NCI-H460 (cell line): ENCODE measurements around the gene RASA3. TPM values are rescaled to one million over a fixed set of nuclear protein-coding genes. Genes with fewer than 3 reads are reported as not detected.

ENCODE experiments used
- DNase-seq: peaks from one replicate; pipeline ENCODE4 v3.0.0-alpha.2; 2016; ENCODE audit warnings: low read depth; ENCODE audit errors: extremely low read depth
- total RNA-seq: library from RNA; depleted of rRNA; stranded (reverse); fragments of >200 nt; shearing (Covaris generic); gene quantifications from 2 replicates; pipeline ENCODE4 v1.2.3, GENCODE V29; 2014

RASA3 gene
- total RNA-seq, 1 experiment from 2014 or later: 14.2 TPM

DNA sequence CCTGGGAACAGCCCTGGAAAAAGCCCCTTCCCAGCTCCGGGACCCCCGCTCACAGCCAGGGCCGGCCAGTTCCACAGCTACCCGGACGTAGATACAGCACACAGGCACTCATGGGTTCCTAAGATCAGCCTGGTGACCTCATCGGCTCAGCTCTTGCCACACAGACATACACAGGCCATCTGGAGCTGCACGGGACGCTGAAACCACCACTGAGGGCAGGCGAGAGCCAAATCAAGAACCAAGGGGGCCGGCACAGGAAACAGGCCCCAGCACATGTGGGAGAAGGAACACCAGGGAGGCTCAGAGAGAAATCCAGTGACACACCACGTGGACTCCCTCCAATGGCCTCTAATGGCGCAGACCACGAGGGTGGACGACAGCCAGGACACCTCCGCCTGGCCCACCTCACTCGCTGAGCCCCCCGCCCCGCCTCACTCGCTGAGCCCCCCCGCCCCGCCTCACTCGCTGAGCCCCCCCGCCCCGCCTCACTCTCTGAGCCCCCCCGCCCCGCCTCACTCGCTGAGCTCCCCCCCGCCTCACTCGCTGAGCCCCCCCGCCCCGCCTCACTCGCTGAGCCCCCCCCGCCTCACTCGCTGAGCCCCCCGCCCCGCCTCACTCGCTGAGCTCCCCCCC, 88.9 kb downstream of the RASA3 start:
- no peak for DNase-seq

DNA sequence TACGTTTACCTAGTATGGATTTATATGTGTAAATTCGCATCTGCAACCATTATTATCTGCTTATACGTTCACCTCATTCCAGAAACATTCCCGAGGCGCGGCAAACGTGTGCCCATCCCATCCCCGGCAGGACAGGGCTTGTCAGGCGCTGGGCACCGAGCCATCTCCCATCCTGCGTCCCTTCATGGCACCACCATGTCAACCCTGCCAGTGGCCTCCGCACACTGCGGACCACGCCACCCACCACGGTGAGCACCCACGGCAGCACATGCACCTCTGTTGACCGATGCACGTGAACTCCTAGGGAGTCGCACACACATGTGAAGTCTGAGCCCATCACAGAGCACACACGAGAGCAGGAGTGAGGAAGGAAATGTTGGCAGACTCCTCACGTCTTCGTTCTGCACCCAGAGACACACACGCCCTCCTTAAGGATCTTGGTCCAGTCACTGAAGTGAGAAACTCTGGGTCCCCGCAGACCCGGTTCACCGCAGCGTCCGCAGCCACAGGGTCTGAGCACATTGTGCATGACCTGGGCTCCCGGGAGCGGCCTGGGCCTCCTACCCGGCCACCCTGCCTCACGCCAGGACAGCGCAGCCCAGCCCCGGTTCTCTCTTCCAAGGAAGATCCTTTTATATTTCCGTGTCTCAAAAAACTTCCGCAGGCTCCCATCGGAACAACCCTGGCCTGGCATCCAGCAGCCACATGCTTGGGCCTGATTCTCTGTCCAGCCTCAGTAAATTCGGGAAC, 90.2 kb downstream of the RASA3 start:
- DNase-seq: no peak

DNA sequence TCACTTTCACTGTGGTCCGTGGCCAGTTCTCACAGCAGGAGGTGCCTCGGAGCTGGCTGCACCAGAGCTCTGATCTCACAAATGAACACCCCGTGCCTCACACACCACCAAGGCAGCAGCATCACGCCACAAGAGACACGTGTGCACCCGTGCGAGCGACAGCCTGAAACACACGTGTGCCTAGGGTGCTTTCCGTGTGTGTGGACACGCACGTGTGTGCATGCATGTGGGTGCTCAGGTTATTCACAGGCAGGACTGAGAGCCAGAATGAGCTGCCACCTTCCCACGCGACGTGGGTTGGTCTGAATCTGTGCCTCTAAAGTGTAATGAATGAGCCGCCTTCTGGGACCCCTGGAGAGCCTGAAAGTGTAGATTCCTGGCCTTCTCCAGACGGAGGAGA, 90.9 kb downstream of the RASA3 start:
- no peak for DNase-seq

DNA sequence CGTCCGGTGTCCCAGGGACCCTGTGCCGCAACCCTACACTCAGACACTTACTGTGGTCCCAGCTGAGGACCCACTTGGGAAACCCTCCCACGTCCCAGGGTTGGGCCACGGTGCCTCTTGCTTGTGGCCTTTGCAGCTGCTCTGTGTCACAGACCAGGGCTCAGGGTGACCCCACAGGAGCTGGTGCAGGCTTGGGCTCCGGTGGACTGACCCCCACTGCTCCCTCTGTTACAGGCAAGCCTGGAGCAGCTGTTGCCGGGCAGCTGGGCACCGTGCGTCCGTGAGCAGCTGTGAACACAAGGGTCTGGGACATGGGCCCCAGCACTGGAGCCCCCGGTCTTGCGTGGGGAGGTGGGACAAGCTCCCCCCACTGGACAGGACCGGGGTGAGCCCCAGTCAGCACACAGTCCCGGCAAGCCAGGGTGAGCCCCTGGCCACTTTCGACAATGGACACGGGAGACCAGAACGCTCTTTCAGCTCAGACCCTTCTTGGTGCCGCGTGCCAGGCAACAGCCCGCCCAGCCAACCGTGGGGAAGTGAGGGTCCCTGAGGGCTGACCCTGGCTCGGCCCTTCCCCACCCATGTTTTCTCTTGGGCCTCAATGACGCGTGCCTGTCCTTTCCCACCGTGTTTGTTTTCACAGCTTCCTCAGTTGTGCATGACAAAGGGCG, 92.8 kb downstream of the RASA3 start:
- DNase-seq: no peak

DNA sequence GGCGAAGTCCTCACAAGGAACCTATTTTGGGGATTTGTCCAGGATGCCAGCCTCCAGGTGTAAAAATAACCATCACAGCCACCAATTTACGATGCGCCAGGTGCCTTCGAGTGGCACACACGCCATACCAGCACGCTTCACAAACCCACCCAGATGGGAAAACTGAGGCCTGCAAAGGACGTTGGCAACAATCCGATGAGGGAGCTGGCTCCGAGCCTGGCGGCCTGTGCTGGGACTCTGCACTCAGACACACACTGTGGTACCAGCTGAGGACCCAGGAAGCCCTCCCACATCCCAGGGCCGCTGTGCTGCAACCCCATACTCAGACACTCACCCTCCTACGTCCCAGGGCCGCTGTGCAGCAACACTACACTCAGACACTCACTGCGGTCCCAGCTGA, 93.5 kb downstream of the RASA3 start:
- DNase-seq: no peak

DNA sequence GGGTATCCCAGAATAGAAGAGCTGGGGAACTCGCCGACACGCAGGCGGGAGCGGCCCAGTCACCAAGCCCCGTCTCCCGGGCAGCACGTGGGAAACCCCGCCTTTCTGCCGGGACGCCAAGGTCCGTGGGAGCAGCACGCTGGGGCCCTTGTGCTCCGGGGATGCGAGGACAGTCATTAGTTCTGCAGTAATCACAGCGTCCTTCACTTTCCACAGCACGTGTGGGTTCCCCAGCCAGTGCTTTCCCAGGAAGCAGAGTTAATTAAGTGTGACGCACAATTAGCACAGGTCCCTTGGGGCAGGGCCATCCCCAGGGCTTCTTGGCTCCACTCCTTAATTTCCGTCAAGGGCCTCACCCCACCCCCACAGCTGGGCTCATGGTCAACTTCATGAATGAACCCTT, 94.2 kb downstream of the RASA3 start:
- DNase-seq: no peak

DNA sequence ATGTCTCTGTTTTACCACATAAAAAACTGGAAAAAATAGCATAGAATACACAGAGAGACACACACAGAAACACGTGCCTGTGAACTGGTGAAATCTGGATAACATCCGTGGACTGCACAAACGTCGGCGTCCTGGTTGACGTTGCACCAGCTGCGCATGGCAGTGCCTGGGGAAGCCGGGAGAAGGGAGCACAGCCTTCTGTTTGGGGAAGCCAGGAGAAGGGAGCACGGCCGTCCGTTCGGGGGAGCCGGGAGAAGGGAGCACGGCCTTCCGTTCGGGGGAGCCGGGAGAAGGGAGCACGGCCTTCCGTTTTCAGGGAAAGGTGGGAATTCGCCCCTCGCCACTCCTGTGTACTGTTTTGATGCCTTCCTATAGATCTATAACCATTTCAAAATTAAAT, 94.7 kb downstream of the RASA3 start:
- DNase-seq: no peak

DNA sequence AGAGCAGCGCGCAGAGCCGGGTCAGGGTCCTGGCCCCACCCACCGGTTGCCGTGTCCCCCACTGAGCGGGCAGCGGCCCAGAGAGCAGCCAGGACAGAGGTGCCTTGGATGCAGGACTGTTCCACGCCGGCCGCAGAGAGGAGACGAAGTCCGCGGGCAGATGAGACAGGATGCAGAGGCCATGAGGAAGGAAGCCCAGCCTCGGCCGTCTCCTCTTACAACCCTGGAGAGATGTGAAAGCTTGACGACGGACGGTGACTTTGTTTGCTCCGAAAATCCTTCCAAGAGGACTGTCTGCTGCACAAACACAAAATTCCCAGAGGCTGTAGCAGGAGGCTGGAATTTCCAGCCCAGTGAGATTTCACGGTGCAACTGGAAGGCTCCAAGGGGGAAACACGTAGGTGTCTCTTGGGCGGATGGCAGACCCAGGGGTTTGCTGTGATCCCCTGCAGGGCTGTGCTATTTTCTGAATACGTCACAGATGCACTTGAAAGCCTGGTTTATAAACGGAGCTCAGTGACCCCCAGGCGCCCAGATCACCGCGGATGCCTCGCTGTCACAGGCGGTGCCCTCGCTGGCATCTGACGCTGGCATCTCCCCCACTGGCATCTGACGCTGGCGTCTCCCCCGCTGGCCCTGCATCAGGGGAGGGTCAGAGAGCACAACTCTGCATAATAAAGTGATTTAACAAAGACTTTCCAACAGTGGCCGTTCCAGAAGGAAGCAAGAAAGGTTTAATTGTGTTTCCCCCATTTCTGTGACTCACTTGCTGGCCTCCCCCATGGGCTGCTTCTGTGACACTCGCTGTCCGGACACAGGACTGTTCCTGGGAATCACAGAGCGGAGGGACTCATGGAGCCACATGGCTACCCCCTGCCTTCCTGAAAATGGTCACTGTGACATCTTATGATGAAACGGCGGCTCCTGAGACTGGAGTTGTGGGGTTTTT, 96.6 kb downstream of the RASA3 start:
- DNase-seq: no peak

DNA sequence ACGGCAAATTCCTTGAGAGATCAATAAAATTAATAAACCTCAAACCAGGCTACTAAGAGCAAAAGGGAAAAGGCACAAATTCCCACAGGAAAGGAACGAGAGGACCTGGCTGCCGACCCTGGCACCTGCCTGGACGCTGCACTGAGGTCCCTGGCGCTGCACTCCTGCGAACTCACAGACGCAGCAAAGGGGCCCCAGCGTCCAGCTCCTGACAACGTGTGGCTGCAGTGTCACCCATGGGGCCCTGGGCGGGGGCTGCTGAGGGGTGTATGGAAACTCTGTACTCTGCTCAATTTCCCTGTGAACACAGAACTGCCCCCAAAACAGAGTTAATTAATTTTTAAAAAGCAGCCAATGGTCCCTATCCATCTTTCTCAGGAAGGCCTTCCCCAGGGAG, 97.2 kb downstream of the RASA3 start:
- DNase-seq: no peak

DNA sequence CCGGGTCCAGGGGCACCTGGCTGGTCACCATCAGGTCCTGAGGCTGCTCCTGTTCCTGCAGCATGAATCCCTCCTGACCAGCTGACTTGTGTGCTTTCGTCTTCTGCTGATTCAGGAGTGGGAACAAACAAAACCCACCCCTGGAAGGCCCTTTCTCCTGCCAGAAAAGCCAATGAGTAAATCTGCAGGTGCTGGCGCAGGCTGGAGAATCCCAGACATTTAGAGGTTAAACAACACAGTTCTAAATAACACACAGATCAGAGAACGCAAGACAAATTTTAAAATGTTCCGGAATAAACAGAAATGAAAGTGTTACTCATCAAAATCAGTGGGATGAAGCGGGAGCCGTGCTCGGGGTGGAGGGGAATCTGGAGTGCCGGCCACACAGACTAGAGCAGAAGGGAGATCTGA, 97.9 kb downstream of the RASA3 start:
- DNase-seq: no peak

DNA sequence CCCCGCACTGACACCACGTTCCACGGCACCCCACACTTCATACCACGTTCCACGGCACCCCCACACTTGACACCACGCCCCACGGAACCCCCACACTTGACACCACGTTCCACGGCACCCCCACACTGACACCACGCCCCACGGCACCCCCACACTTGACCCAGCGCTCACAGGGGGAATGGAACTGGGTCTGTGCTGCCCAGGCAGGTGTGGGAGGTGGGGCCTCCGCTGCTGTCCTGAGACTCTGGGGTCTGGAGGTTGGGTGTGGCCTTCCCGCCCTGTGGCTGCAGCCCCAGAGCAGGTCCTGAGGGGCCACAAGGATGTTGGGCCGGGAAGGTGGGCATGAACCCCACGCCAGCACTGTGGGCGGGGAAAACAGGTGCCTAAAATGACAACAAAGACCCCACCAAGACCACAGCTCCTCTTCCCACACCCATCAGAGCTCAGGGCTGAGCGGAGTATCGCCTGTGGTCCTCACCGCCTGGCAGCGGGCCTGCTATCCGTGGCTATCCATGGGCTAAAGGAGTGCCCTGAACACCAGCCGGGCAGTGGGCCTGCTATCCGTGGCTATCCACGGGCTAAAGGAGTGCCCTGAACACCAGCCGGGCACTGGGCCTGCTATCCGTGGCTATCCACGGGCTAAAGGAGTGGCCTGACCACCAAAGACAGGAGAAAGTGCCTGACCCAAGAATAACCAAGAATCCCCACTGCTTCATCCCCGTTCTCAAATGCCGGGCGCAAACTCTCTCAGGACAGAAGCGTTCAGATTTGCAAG, 98.7 kb downstream of the RASA3 start:
- no peak for DNase-seq

DNA sequence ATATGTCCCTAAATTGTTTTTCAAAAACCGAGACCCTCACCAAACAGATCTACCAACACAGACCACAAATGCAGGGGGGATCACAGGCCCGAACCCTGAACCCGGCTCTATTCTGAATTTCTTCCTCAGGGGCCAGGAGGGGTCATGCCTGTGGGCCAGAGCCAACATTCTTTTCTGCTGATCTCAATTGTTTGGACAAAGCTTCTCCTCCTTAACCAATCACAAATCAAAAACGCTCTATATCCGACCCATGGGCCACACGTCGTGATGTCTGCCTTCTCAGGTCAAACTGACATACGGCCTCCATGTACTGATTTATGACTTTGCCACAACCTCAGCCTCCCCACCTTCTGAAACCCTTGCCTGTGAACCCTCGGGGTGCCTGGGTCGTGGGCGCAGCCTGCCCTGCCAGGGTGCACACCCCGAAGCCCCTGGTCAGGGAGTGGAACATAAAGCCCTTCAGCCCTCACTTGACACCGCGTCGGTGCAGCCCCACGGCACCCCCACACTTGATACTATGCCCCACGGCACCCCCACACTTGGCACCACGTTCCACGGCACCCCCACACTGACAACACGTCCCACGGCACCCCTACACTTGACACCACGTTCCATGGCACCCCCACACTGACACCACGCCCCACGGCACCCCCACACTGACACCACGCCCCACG, 100.2 kb downstream of the RASA3 start:
- DNase-seq: no peak

DNA sequence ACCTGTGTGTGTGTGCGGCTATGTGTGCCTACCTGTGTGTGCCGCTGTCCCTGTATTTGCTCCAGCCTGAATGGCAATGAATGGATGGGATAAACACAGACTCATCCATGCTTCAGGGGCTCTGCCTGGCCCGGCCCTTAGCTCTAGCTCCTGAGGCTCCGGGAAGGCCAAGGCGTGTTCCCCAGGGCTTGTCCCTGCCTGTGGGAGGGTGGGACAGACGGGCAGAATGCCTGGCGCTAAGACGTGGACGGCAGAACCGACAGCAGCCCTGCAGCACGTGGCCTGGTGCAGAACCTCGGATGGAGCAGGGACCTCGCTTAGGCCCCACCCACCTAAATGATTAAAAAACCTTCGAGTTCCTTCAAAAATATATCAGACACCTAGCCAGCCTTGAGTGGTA, 100.8 kb downstream of the RASA3 start:
- DNase-seq: no peak

DNA sequence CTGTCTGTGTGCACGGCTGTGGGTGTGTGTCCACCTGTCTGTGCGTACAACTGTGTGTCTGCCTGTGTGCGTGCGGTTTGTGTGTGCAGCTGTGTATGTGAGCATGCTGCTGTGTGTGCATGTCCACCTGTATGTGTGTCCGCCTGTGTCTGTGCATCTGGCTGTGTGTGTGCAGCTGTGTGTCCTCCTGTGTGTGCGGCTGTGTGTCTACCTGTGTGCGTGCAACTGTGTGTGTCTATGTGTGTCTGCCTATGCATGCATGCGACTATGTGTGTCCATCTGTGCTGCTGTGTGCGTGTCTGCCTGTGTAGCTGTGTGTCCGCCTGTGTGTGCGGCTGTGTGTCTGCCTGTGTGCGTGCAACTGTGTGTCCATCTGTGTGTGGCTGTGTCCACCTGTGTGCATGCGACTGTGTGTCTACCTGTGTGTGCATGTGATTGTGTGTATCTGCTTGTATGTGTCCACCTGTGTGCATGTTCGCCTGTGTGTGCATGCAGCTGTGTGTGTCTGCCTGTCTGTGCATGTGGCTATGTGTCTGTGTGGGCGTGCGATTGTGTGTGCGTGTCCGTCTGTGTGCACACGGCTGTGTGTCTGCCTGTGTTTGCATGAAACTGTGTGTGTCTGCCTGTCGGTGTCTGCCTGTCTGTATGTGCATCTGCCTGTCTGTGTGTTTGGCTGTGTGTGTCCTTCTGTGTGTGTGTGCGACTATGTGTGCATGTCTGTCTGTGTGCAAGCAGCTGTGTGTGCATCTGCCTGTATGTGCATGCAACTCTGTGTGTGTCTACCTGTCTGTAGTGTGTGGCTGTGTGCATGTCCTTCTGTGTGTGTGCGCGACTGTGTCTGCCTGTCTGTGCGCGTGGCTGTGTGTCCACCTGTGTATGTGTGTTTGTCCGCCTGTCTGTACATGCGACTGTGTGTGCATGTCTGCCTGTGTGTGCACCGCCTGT, 101.5 kb downstream of the RASA3 start:
- DNase-seq: no peak

DNA sequence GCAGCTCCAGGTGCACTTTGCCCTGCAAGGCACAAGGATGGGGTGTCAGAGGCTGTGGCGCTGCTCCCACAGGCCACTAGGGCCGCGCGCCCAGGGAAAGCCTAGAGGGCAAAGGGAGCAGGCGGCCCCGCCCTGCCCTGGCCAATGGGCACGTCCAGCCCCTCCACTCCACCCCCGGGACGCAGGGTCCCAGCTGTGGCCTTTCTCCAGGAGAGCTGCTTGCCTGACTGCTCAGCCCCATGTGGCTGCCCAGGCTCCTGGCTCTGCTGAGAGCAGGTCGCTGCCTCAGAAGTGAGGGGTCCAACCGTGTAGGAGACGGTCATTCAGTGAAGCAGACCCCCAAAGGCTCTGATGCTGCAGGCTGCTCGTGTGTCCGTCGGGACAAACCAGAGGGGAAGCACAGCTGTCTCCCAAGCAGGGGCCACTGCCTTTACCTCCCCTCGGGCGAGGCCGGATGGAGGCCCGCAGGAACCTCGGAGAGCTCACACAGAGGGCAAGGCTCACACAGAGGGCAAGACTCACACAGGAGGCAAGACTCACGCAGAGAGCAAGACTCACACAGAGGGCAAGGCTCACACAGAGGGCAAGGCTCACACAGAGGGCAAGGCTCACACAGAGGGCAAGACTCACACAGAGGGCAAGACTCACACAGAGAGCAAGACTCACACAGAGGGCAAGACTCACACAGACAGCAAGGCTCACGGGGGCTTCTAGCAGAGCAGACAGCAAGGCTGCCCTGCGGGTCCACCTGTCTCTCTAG, 102.4 kb downstream of the RASA3 start:
- no peak for DNase-seq

DNA sequence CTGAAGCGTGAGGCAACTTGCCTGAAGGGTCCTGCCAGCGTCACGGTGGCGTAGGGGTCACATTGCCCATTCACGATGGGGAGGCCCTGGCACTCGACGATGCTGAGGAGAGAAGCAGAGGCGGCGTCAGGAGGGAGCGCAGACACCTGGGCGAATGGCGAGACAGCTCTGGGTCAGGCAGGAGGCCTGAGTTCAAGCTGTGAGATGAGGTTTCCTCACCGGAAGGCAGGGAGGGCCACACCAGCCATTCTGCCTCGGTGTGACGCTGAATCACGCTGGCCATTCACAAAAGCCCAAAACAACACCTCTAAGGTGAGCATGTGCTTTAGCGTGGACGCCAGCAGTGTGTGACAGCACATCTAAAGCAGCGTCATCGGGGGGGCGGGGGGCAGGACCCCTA, 104.6 kb downstream of the RASA3 start:
- no peak for DNase-seq

DNA sequence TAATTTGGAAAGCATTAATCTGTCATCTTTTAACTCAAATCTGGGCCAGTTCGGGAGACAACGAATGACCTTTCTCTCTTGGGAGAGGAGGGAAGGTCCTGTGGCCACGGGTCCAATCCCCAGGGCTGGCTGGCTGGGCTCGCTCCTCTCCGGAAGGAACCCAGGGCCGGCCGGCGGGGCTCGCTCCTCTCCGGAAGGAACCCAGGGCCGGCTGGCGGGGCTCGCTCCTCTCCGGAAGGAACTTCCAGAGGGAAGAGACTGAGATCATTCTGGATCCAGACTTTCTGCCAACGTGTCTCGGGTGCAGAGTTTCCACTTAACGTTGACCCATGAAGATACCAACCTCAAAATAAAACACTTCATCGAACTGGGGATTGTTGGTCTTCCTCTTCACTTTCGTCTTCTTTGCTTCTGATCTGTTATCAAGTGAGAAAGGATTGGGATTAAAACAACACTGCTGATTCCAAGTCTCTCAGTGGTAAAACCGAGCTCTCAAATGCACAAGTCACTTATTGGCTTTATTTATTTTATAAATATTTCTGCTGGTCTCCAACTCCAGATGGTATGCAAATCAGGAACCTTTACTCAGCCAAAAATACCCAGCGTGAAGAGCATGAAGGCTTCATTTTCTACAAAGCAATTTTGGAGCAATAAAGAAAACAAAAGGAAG, 105.2 kb downstream of the RASA3 start:
- DNase-seq: no peak
